GM19467 (cell line): ENCODE results near the gene ACSL5.

Experiments used
- ATAC-seq: cut with Tn5 transposase; IDR thresholded peaks from one replicate; pipeline ENCODE4 v1.9.1; 2021; ENCODE audit warnings: mild to moderate bottlenecking, moderate library complexity; ENCODE audit not compliant: unreplicated experiment

The ACSL5 gene, protein sequence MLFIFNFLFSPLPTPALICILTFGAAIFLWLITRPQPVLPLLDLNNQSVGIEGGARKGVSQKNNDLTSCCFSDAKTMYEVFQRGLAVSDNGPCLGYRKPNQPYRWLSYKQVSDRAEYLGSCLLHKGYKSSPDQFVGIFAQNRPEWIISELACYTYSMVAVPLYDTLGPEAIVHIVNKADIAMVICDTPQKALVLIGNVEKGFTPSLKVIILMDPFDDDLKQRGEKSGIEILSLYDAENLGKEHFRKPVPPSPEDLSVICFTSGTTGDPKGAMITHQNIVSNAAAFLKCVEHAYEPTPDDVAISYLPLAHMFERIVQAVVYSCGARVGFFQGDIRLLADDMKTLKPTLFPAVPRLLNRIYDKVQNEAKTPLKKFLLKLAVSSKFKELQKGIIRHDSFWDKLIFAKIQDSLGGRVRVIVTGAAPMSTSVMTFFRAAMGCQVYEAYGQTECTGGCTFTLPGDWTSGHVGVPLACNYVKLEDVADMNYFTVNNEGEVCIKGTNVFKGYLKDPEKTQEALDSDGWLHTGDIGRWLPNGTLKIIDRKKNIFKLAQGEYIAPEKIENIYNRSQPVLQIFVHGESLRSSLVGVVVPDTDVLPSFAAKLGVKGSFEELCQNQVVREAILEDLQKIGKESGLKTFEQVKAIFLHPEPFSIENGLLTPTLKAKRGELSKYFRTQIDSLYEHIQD

DNA sequence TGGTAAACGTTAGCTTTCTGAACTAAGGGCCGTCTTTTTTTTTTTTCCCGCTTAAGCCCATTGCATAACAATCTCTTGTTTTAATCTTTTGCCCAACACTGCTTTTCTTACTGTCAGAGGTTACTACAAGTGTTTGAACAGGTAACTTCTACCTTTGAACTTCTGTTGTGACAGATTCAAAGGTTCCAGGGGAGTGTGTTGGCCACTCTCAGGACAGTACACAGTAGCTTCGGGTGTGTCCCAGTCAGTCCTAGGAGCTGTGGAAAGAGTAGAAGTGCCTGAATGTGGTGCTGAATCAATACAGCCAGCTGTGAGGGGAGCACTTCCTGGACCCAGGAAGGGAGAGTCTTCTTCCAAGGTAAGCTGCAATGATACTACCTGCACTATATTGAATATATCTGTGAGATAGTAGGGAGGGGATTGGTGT, at the start of gene ACSL5:
Gene ACSL5 (plus strand): TSS at position 205 of the 427 bp plus-strand sequence. CDS start 20,831 bp downstream, outside the sequence.
- no peak for ATAC-seq

DNA sequence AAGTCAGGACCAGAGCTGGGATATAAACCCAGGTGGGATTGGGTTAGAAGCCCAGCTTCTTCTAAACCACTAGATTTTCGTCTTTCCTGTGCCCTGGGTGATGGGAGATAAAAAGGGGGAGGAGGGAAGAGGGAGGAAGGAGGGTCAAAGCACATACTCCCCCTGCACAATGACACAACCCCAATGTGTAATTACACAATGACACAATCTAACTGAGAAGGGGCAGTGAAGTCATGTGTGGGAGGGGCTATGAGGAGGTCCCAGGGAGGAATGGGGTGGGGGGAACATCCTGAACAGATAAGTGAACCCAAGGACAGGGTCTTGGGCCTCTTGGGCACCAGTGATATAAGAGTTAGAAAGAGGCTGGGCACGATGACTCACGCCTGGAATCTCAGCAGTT, 46.2 kb upstream of the ACSL5 start:
- no peak for ATAC-seq

DNA sequence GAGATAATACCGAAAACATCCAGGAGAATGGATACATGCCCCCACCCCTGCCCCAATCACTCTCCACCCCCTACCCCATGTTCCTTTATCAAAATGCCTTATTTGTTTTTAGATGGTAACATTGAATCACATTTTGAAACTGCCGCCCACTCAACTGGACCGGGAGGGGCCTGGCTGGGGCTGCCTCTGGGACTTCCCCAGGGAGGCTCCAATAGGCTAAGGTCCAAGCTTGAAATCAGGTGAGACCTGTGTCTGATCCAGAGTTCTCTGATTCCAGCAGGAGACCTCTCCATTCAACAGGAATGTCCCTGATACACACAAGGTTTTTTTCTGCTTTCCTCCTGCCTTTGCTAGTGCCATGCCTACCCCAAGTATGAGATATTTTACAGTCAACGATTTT, 43.8 kb upstream of the ACSL5 start:
- no peak for ATAC-seq

DNA sequence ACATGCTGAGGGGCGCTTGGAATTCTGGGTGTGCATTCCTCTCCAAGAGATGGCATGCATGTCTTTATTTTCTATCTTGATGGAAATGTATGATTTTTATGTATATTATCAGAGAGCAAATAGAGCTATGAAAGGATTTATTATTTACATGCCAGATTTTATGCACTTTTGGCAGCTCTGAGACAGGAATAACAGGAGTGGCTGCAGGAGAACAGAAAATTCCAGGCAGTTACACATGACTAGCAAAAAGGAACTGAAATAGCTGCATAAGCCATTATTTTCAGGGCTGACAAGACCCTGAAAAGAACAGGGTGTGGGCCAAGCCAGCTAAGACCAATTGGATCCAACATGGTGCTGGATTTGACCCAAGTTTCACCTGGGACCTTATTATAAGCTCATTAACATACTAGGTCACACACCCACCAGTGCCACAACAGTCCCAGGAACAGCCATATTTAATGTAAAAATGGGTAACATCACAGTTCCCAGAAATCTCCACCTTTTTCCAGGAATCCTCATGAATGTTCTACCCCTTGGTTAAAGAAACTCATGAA, 43.2 kb upstream of the ACSL5 start:
- no peak for ATAC-seq

DNA sequence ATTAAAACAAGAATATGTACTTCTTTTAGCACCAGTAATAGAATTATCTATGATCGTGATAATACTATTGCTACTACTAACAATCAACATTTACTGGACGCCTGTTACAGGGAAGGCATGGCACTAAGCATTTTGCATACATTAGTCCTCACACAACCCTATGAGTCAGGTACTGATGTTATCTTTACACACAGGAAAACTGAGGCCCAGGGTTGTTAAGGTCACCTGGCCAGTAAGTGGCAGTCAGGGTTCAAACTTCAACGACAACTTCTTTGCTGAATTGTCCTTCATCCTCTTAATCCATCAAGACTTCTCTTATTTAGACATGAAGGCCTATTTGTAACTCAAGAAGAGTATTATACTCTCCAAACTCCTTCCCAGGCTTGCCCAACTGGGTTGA, 41.9 kb upstream of the ACSL5 start:
- no peak for ATAC-seq

DNA sequence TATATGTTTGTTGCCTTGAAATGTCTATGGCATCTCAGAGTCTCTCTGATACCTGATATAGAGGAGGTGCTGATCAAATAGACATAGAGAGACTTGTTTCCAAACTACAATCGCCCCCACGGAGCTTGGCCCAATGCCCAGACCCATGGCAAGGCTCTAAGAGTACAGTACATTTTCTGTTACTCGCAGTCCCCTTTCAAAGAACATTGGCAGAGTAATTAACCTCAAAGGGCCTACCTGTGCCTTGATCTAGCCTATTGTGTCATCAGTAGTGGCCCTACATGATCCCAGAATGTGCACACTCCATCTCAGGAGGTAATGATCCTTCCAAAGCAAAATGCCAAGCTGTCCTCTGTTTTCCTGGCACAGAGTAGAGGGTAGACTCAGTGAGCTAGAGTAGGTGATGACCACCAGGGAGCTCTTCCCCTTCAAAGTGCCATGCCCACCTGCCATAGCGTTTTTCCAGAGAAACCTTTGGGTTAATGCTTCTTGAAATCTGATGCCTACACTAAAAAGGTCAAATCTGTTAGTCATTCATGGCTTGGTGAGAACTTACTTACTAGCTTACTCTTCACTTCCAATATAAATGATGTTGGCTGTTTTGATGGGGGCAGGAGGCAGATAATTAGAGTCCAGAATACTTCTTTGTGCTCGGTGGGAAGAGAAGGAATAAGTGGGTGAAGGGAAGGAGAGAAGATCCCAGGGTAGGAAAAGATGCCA, 41.2 kb upstream of the ACSL5 start:
- ATAC-seq: no peak

DNA sequence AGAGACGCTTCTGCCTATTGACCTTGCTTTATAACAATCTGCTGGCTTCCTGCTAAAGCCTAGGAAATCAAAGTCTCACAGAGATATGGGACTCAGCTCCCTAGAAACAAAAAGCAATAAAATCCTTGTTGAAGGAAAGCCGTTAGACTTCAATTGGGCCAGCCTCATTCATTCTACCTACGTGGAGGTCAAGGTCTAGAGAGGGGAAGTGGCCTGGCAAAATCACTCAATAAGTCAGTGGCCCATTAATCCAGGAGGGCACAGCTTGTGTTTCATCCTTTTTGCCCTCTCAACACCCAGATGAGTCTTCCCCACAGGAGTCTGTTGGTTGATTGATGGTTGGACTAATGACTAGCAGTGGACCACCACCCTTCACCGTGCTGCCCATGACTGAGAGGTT, 40.5 kb upstream of the ACSL5 start:
- no peak for ATAC-seq

DNA sequence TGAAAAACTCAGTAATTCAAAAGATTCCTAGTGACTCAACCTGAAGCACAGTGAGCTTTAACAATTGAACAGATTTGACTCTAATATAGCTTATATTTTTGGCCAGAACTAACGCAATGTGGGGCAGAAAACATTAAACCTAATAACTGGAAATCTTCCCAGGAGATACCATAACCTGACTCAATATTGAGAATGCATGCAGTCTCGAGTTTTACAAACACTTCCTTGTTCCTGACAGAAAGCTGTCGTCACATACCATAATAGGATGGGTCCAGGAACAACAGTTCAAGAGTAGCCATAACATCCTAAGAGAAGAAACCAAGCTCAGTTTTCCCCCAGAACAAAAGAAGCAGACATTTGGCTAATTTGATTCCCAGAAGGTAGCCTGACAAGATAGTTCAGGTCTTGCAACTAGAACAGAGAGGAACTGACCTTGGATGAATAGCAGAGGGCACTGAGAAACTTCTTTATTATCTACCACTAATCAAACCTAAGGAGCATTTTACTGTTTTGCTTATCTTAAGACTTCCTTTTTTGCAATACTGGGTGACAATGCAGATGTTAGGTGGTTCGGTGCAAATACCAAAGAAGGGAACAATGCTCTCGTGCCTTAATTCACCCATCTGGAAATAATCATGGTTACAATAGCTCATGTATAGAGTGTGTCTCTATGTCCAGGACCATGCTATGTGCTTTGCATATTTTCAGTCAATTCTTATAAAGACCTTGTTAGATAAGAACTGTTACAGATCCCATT, 38.6 kb upstream of the ACSL5 start:
- ATAC-seq: no peak

DNA sequence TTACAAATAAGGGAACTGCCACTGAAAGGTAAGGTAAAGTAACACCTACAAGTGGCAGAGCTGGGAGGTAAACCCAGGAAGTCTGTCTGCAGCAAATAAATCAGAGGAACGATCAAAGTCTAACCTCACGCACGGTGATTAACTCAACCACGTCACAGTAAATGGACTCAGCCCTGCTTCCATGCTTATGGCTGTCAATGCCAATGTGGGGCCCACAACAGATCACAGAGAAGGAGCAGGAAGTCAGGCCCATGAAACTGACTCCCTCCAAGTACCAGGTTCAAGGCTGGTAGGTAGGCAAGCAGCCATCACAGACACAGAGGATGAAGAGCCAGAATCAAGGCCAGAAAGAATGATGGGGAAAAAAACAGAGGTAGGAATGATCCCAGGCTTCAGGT, 38.0 kb upstream of the ACSL5 start:
- no peak for ATAC-seq

DNA sequence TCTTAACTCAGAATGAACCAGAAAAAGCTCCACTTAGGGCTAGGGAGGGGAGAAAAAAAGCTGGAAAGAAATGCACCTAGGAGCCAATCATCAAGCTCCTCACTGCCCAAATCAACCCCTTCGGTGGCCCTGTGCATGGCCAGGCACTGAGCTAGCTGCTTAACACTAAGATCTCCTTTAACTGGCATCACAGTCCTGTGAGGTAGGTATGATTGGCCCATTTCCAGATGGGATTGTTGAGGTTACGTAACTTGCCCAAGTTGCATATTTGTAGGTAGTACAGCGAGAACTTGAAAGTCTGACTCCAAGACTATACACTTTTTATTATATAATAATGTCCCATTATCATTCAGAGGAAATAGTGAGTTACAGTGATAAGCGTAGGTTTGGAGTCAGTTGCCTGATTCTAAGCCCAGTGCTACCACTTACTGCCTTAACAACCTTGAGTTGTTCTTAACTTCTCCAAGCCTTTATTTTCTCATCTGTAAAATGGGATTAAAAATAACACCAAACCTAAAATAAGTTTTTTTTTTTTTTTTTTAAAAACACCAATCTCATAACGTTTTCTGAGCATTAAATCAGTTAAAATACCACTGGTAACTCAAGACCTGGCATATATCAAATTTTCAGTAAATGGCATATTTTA, 37.2 kb upstream of the ACSL5 start:
- ATAC-seq: no peak

DNA sequence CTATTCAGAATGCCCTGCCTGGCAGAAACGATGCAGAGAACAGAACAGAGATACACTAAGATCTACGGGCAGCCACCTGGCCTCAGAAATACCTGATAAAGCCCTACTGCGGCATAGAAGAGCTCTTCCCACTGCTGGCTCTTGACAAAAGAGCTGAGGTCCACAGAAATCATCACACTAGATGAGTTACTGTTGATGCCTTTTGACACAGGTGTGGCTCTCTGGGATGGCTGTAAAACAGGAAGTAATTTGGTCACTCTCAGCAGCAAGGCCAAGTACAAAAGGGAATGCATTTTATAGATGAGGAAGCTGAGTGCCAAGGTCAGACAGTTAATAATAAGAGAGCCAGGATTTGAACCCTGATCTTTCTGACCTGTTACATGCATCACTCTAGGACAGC, 35.0 kb upstream of the ACSL5 start:
- ATAC-seq: no peak

DNA sequence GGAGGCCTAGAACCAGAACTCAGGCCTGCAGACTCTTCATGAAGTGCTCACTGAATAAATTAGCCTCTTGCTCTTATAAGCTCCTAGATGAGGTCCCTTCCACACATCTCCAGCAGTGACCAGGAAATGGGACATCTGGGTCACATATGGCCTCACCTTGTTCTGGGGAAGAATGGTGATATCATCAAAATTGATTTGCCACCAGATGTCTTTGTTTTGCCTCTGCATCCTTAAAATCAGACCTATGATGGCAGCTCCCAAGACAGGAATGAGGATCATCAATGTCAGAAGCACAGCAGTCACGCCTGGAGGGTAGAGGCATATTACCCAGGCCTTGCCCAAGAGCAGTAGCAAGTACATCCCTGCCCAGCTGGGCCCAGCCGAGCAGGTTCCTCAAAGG, 33.3 kb upstream of the ACSL5 start:
- ATAC-seq: no peak

DNA sequence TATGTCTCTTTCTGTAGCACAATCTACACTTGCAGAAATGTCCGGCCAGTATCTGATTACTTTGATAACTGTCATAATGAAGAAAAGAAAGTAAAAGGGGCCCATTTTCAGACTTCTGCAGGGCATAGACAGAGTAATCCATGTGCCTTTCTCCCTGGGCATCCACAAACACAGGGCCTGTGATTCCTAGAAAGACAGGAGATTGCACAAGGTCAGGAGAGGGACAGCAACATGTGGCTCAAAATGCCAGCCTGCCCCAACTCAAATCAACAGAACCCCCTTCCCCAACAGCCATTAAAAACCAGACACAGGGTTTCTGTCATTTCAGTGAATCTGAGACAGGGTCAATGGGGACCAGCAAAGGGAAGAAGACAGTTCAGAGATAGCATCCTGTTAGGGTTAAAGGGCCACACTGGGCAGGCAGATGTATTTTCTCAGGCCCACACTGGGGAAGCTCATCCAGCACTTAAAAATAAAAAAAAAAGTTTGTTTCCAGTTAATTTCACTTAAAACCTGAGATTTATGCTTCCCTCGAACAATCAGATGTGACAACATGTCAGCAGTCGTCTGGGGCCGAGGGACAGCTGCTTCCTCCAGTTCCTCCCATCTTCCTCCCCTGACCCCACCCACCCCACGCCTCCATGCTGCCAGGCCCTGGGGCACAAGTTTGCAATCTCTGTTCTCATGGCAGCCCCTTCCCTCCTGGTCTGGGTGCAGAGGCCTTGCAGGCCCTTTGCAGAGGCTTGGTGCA, 30.7 kb upstream of the ACSL5 start:
- ATAC-seq: no peak

DNA sequence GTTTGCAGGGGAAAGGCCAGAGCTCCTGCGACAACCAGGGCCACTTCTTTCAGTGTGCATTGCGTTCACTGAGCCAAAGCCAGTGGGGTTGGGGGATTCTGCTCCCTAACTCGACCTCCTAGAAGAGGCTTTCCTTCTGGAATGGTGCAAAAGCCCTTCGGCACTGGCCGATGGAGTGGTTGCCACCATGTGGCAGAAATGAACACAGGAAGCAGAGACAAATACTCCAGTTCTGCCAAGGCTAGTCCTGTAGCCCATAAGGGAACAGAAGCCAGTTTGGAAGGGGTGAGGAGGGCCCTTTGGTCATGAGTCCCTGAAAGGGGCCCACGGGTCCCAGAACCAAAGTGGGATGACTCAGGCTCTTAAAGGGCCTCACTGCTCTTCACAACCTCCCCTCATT, 29.7 kb upstream of the ACSL5 start:
- no peak for ATAC-seq

DNA sequence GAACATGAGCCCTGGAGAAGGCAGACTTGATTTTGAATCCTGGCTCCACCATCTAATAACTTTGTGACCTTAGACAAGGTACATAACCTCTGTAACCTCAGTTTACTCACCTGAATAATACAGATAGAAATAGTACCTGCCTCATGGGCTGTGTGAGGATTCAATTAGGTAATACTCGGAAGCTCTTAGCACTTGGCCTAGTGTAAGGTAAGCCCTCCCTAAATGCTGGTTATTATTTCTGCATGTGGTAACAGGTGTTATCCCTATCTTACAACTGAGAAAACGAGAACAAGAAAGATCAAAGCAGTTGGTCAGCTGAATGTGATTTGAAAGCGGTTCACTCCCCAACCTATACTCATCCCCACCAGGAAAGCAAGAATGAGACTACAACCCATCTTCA, 28.7 kb upstream of the ACSL5 start:
- no peak for ATAC-seq

DNA sequence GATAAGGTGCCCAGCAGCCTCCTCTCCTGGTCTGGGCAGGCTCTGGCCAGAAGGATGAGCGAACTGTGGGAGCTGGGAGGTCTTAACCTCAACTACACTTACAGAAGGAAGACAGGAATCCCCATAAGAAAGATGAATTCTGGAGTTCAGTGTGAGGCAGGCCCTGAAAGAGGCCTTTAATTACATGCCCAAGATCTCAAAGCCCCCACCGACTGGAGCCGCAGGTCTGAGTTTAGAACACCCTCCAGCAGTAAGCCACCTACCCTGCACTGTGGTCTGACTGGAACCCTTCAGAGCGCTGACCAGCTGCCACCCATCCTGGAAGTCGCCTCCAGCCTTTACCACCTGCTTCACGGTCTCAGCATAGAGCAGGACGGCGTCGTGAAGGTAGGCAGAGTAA, 28.2 kb upstream of the ACSL5 start:
- ATAC-seq: no peak

DNA sequence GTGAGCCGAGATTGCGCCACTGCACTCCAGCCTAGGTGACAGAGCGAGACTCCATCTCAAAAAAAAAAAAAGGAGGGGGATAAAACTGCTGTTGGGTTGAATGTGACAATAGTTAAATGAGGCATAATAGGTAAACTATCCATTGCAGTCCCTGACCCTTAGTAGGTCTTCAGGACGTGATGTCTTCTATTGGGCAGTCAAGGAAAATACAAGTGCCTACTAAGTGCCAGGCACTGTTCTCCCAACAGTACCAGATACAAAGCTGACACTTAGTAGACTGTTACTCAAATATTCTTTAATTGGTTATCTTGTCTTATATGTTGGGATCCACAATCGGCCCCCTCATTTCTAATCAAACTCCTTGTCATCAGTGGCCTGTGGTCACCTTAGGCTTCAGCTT, 27.1 kb upstream of the ACSL5 start:
- ATAC-seq: no peak

DNA sequence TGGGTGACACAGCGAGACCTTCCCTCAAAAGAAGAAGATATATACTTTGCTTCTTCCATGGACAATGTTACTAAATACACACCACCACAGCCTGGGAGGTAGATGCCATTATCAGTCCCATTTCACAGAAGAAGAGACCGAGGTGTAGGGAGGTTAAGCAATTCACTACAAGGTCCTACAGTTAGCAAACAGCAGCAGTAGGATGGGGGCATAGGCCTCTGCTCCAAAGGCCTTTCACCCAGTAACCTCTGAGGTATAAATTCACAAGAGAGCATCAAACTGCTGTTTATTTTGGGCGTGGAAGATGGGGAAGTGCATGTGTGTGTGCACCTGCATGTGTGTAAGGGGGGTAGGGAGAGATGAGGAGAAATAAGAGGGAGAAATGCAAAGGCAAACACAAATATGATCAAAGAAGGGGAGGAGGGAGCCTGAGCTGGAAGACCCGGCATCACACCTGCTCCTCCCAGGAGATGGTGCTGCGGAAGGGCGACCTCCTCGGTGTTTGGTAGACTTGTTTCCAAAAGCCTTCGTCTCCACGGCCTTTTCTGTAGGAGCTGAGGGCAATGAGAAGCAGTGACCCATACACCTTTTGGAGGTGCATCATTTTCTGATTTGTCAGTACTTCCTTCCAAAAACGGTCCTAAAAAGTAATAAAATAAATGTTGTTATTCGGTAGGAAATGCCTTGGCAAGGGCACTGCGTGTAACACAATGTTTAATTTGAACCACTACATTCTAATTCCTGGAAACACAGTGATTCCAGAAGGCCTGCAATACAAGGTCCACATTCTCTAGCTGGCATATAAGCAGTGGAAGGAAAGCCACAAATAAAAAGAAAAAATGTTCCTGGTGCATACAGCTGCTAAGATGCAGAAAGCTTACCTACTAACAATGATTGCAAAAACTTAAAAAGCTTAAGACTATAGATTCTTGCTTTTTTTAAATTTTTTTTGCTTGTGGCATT, 25.9 kb upstream of the ACSL5 start:
- ATAC-seq: no peak
